Mesothelial cell of epicardium (in vitro differentiated cells): ENCODE data around the gene FAM117B. TPM values are rescaled to one million over a fixed set of nuclear protein-coding genes. Genes with fewer than 3 reads are reported as not detected.

Experiments used
- DNase-seq, 2 experiments: peaks; one replicate each; pipeline ENCODE4 v3.0.0; 2021; ENCODE audit warnings: low spot score in 2 of 2; ENCODE audit not compliant: unreplicated experiment in 2 of 2
- H3K27ac Mint-ChIP-seq: 2 replicates; pipeline ENCODE4 v1.8.0; 2021; ENCODE audit warnings: mixed read lengths
- H3K27me3 Mint-ChIP-seq: 2 replicates; pipeline ENCODE4 v1.8.0; 2021; ENCODE audit warnings: low read depth, mixed read lengths
- H3K36me3 Mint-ChIP-seq: 2 replicates; pipeline ENCODE4 v1.8.0; 2021; ENCODE audit warnings: mixed read lengths
- H3K4me1 Mint-ChIP-seq: 2 replicates; pipeline ENCODE4 v1.8.0; 2021; ENCODE audit warnings: mixed read lengths
- H3K4me3 Mint-ChIP-seq: 2 replicates; pipeline ENCODE4 v1.8.0; 2021; ENCODE audit warnings: mild to moderate bottlenecking, moderate library complexity, mixed read lengths
- H3K9me3 Mint-ChIP-seq: 2 replicates; pipeline ENCODE4 v1.8.0; 2021; ENCODE audit warnings: mixed read lengths
- CTCF ChIP-seq: fragments of 200-600 bp; sonication (generic); IDR thresholded peaks from one replicate; pipeline ENCODE4 v1.5.0; 2021; ENCODE audit warnings: antibody characterized with exemption; ENCODE audit not compliant: unreplicated experiment
- total RNA-seq: library from RNA; stranded (reverse); gene quantifications from 3 replicates; pipeline ENCODE4 v1.2.1, GENCODE V29; 2021

Gene FAM117B
- total RNA-seq, 1 donor from 2014 or later: 29.2 TPM

GRCh38 chr2:202736826-202737225 lies 102.1 kb downstream of the FAM117B start:
- Mint-ChIP-seq H3K9me3 (peaks cover 13% of the 10 kb centered on the region), H3K4me1 (no peaks in the 10 kb centered on the region), H3K36me3 (peaks cover 42% of the 10 kb centered on the region)

GRCh38 chr2:202743613-202744012 lies 108.8 kb downstream of the FAM117B start:
- no peak for TF ChIP-seq CTCF
- Mint-ChIP-seq H3K27ac (no peak overlapping the region), H3K36me3 (peaks cover 59% of the 10 kb centered on the region), H3K4me1 (no peaks in the 10 kb centered on the region), H3K4me3 (no peak overlapping the region), H3K27me3 (no peaks in the 10 kb centered on the region), H3K9me3 (peaks cover 51% of the 10 kb centered on the region)
- no peak for DNase-seq

More at GRCh38 chr2:202736826-202737225, 102.1 kb downstream of the FAM117B start:
- no peak for DNase-seq
- H3K27ac Mint-ChIP-seq: no peak overlapping the region
- H3K27me3 Mint-ChIP-seq: no peaks in the 10 kb centered on the region
- no peak overlapping the region for H3K4me3 Mint-ChIP-seq
- TF ChIP-seq CTCF: no peak

DNA sequence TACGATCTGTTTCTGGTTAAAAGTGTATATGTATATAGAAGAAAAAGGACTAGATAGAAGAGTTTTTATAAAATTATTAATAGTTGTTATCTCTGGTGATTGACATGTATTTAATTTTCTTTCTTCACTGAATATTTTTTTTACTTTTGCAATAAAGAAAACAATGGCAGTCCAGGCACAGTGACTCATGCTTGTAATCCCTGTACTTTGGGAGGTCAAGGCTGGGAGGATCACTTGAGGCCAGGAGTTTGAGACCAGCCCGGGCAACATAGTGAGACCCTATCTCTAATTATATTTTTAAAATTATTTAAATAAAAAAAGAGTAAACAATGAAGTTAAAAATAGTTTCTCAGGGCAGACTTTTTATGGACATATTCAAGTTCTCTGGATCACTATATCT lies 114.7 kb downstream of the FAM117B start:
- Mint-ChIP-seq H3K9me3 (peaks cover 46% of the 10 kb centered on the region), H3K4me3 (no peak overlapping the region), H3K27me3 (no peaks in the 10 kb centered on the region), H3K27ac (no peak overlapping the region), H3K4me1 (no peaks in the 10 kb centered on the region), H3K36me3 (peaks cover 38% of the 10 kb centered on the region)
- DNase-seq: no peak
- TF ChIP-seq CTCF: no peak

DNA sequence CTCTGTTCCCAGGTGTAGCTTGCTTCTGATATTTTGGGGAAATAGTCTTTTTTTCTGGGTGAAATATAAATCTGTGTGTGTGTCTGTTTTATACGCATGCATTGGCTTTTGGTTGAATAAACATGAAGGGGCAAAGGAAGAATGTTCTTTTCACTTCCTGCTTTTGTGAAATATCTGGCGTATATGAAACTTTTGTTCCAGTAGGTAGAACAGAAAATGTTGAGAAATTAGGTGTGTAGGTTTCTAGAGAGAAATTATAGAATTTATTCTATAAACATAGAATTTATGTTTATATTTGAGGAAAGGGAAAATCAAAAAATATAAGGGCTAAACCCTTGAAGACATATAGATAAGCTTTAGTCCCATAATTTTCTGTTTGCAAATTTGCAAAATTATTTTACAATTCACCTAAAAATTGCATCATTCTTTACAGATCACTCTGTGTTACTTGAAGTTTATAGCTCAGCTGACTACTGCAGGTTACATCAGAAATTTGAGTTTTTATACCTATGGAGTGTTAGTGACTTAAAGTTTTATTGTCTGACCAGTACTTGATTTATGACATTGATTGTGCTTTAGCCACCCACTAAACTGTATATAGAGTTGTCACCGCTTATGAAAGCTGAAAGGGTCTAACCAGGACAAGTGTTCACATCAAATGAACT lies 116.1 kb downstream of the FAM117B start:
- H3K4me1 Mint-ChIP-seq: peaks cover 3% of the 10 kb centered on the region
- H3K9me3 Mint-ChIP-seq: peaks cover 37% of the 10 kb centered on the region
- no peak overlapping the region for H3K27ac Mint-ChIP-seq
- no peak for DNase-seq
- peaks cover 37% of the 10 kb centered on the region for H3K36me3 Mint-ChIP-seq
- H3K27me3 Mint-ChIP-seq: no peaks in the 10 kb centered on the region
- no peak for TF ChIP-seq CTCF
- H3K4me3 Mint-ChIP-seq: no peak overlapping the region

- peak overlapping the region; percentile 50 for H3K27ac Mint-ChIP-seq
- H3K36me3 Mint-ChIP-seq: peaks cover 33% of the 10 kb centered on the region
- TF ChIP-seq CTCF: no peak
- H3K4me3 Mint-ChIP-seq: no peak overlapping the region
- H3K27me3 Mint-ChIP-seq: no peaks in the 10 kb centered on the region
- H3K9me3 Mint-ChIP-seq: peaks cover 25% of the 10 kb centered on the region
- peaks cover 3% of the 10 kb centered on the region for H3K4me1 Mint-ChIP-seq
- DNase-seq: no peak
Observed at GRCh38 chr2:202752071-202752470, 117.3 kb downstream of the FAM117B start.
